ENCODE measurements around the gene NFIX. TPM values are rescaled to one million over a fixed set of nuclear protein-coding genes. Genes with fewer than 3 reads are reported as not detected.

Gene NFIX
- total RNA-seq, 3 donors from 2014 or later (not counting 1 experiment from before 2014, with no cell fraction given) = 0.61 to 2.1 (median 1.3) TPM

- H3K4me3 ChIP-seq (ENCODE audit: low read length) = no peak overlapping the region
- peaks cover 5% of the 10 kb centered on the region for H3K4me1 ChIP-seq (ENCODE audit: control insufficient read depth, insufficient read depth, low read length)
- 94% methylated on average over 5 of the region's 5 CpGs for WGBS (ENCODE audit: insufficient coverage)
- peaks cover 4% of the 10 kb centered on the region for H3K27me3 ChIP-seq (ENCODE audit: control insufficient read depth, insufficient read depth, low read length)
- intact Hi-C loops (cut with micrococcal nuclease) = no loop called here
- Mint-ChIP-seq H3K27ac (no peak overlapping the region), H3K36me3 (no peaks in the 10 kb centered on the region), H3K4me3 (no peak overlapping the region), H3K4me1 (no peaks in the 10 kb centered on the region), H3K9me3 (no peaks in the 10 kb centered on the region), H3K27me3 (ENCODE audit: low read depth in 2 of 2) (peaks cover 0 to 20% of the 10 kb centered on the region in 2 donors)
- ATAC-seq (peak in 2 of 3 donors; percentile 34 to 37), DNase-seq (peak in 1 of 2 donors; percentile 44)
- TF ChIP-seq, protein P1, sequence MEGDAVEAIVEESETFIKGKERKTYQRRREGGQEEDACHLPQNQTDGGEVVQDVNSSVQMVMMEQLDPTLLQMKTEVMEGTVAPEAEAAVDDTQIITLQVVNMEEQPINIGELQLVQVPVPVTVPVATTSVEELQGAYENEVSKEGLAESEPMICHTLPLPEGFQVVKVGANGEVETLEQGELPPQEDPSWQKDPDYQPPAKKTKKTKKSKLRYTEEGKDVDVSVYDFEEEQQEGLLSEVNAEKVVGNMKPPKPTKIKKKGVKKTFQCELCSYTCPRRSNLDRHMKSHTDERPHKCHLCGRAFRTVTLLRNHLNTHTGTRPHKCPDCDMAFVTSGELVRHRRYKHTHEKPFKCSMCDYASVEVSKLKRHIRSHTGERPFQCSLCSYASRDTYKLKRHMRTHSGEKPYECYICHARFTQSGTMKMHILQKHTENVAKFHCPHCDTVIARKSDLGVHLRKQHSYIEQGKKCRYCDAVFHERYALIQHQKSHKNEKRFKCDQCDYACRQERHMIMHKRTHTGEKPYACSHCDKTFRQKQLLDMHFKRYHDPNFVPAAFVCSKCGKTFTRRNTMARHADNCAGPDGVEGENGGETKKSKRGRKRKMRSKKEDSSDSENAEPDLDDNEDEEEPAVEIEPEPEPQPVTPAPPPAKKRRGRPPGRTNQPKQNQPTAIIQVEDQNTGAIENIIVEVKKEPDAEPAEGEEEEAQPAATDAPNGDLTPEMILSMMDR (IDR thresholded peaks at IDR 0.05) = no peak
- H3K36me3 ChIP-seq (ENCODE audit: control insufficient read depth, insufficient read depth, low read length) = no peaks in the 10 kb centered on the region
- no peak overlapping the region for H3K27ac ChIP-seq (ENCODE audit: low read length)
- no peaks in the 10 kb centered on the region for H3K9me3 ChIP-seq (ENCODE audit: control insufficient read depth, insufficient read depth, low read length)
Observed at GRCh38 chr19:13089139-13089856, 94.0 kb downstream of the NFIX start.

DNA sequence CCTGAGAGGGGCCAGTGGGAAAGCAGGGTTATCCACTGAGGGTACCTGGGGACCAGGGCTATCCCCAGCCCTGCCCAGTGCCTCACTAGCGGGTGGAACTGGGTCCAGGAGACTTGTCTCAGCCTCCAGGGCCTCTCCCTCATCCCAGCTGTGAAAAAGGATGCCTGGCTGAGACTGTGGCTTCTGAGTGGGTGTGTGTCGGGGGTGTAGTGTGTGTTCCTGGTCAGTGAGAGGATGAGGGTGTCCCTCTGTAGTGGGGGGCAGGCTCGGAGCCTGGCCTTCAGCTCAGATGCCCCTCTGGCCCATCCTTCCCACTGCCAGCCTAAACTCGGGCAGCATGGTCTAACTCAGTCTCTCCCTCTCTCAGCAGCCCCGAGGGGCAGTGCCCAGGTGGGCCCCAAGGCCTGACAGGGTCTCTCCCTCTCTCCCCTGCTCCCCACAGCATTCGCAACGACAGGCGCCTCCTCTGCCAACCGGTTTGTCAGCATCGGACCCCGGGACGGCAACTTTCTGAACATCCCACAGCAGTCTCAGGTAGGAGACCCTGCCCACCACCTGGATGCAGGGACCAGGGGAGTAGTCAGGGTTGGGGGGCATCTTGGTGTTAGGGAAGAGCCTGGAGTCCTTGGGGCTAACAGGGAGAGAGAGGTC lies 94.7 kb downstream of the NFIX start:
- intact Hi-C loops (cut with micrococcal nuclease) = no loop called here
- H3K4me1 Mint-ChIP-seq = peaks cover 0 to 4% of the 10 kb centered on the region in 2 donors

DNA sequence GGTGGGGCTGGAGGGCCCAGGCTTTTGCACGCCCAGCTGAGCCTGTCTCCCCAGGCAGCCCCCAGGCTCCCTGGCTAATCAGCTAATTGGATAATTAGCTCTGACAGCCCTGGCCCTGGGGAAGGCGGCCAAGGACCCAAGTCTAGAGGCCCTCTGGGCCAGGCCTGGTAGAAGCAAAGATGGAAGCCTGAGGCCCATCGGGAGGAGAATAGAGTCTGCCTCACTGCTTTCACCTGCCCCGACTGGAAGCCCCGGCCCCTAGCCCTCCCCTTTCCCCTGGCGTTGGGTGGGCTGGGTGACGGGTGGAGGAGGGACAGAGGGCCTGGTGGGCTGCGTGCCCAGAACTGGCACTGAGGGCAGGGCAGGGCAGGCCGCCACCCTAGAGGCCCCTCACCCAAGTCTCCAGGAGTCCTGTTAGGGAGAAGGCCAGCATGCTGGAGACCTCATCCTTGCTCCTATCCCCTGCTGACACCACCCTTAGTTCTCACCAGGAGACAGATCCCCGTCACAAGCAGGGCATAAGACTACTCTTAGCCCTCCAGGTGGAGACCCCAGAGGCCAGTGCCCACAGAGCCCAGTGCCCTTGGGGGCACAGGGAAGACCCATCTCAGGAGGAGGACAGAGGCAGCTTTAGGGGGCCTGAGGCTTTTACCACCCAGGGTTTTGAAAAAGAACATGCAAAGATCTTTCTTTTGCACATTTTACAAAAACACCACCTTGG lies 95.4 kb downstream of the NFIX start:
- Histone ChIP-seq H3K4me1 (ENCODE audit: control insufficient read depth, insufficient read depth, low read length) (peaks cover 18% of the 10 kb centered on the region), H3K36me3 (ENCODE audit: control insufficient read depth, insufficient read depth, low read length) (no peaks in the 10 kb centered on the region), H3K4me3 (ENCODE audit: low read length) (no peak overlapping the region), H3K9me3 (ENCODE audit: control insufficient read depth, insufficient read depth, low read length) (no peaks in the 10 kb centered on the region), H3K27ac (ENCODE audit: low read length) (no peak overlapping the region), H3K27me3 (ENCODE audit: control insufficient read depth, insufficient read depth, low read length) (peaks cover 12% of the 10 kb centered on the region)
- WGBS (ENCODE audit: insufficient coverage) = 94% methylated on average over 10 of the region's 10 CpGs
- Mint-ChIP-seq H3K36me3 (no peaks in the 10 kb centered on the region), H3K4me3 (no peak overlapping the region), H3K27ac (no peak overlapping the region), H3K4me1 (peaks cover 0 to 4% of the 10 kb centered on the region in 2 donors), H3K9me3 (no peaks in the 10 kb centered on the region), H3K27me3 (ENCODE audit: low read depth in 2 of 2) (peaks cover under 1 to 17% of the 10 kb centered on the region in 2 donors)
- TF ChIP-seq, protein P1 (IDR thresholded peaks at IDR 0.05) = no peak
- ATAC-seq (no peak), DNase-seq (no peak)
- intact Hi-C loops (cut with micrococcal nuclease) = no loop called here

More for the DNA sequence above, 94.7 kb downstream of the NFIX start:
- Histone ChIP-seq H3K27me3 (ENCODE audit: control insufficient read depth, insufficient read depth, low read length) (peaks cover 7% of the 10 kb centered on the region), H3K27ac (ENCODE audit: low read length) (no peak overlapping the region), H3K9me3 (ENCODE audit: control insufficient read depth, insufficient read depth, low read length) (no peaks in the 10 kb centered on the region), H3K4me3 (ENCODE audit: low read length) (no peak overlapping the region), H3K4me1 (ENCODE audit: control insufficient read depth, insufficient read depth, low read length) (peaks cover 12% of the 10 kb centered on the region), H3K36me3 (ENCODE audit: control insufficient read depth, insufficient read depth, low read length) (no peaks in the 10 kb centered on the region)
- Mint-ChIP-seq H3K27ac (no peak overlapping the region), H3K9me3 (no peaks in the 10 kb centered on the region), H3K27me3 (ENCODE audit: low read depth in 2 of 2) (peaks cover 0 to 20% of the 10 kb centered on the region in 2 donors), H3K4me3 (no peak overlapping the region), H3K36me3 (no peaks in the 10 kb centered on the region)
- TF ChIP-seq, protein P1 (IDR thresholded peaks at IDR 0.05) = no peak
- no peak for DNase-seq
- ATAC-seq = no peak
- WGBS (ENCODE audit: insufficient coverage) = 93% methylated on average over 12 of the region's 12 CpGs

Measured in natural killer cell (primary cell).